Central memory CD4-positive, alpha-beta T cell (primary cell): ENCODE measurements around the gene URB2.
"Not testable (repeated sequence)": the region's sequence is repeated elsewhere in the genome, so short reads cannot be mapped to it uniquely, and the experiment has no call there.

ENCODE experiments used
- DNase-seq: peaks from one replicate; pipeline ENCODE4 v3.0.0; 2022

Gene URB2

GRCh38 chr1:229693129-229693900 is 67.3 kb downstream of the URB2 start:
- no peak for DNase-seq

GRCh38 chr1:229694053-229694693 is 68.1 kb downstream of the URB2 start:
- no peak for DNase-seq

- DNase-seq: no peak
Measured at GRCh38 chr1:229696385-229696784, 70.3 kb downstream of the URB2 start.

GRCh38 chr1:229699613-229700267 is 73.7 kb downstream of the URB2 start:
- no peak for DNase-seq

- no peak for DNase-seq
Measured at GRCh38 chr1:229704157-229704556, 78.1 kb downstream of the URB2 start.

- DNase-seq: not testable (repeated sequence)
Measured at GRCh38 chr1:229705152-229705551, 79.1 kb downstream of the URB2 start.

- not testable (repeated sequence) for DNase-seq
Measured at GRCh38 chr1:229707127-229707526, 81.1 kb downstream of the URB2 start.

- DNase-seq: no peak
Measured at GRCh38 chr1:229709500-229710013, 83.5 kb downstream of the URB2 start.
